Epidermal melanocyte (primary cell): ENCODE results near the gene PRR30.

ENCODE experiments used
- DNase-seq: peaks from one replicate; pipeline ENCODE4 v3.0.0; 2011; ENCODE audit warnings: low spot score; ENCODE audit not compliant: insufficient read length

Gene PRR30

DNA sequence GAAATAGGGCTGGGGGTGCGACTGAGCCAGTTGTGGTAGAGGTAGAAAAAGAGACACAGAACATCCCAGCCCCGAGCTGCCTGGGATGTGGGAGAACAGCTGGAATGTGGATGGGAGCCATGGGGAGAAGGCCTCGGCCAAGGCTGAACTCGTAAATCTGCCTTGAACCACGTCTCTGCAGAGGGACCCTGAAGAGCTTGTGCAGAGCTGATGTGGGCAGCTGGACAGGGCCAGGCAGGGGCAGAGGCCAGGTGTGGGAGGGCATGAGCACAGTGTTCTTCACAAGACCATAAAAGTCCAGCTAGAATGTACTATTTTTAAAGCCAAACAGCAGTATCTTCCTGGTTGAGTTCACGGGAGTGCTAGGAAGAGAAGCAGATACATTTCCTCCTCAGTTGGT, 15.3 kb upstream of the PRR30 start:
- DNase-seq = no peak

DNA sequence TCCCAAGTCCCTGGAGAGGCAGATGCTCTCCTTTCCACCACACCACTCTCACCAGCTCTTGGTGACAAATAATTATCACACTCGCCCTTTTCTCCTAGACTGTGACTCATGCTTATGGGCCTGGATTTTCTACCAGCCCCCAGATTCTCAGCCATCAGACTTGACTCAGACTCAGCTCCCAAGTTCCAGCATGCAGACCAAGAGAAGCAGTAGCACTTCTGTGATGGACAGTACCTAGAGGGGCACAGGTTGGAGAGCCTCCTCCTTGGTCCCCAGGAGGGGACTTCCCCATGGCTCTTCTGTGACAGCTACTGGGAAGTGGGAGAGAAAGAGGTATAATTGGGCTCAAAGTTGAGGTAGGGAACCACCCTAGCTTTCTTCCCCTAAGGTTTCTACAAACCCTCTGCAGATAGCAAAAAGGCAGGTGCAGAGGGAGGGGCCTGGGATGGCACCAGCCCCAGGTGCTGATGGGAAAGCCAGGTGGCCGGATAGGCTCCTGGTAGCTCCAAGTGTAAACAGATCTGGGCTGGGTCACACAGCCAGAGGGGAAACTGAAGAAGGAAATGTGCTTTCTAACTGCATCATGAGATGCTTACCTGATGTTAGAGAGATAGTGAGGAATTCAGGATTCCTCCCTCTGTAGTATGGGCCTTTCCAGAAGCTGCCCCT, 13.7 kb upstream of the PRR30 start:
- DNase-seq = no peak

DNA sequence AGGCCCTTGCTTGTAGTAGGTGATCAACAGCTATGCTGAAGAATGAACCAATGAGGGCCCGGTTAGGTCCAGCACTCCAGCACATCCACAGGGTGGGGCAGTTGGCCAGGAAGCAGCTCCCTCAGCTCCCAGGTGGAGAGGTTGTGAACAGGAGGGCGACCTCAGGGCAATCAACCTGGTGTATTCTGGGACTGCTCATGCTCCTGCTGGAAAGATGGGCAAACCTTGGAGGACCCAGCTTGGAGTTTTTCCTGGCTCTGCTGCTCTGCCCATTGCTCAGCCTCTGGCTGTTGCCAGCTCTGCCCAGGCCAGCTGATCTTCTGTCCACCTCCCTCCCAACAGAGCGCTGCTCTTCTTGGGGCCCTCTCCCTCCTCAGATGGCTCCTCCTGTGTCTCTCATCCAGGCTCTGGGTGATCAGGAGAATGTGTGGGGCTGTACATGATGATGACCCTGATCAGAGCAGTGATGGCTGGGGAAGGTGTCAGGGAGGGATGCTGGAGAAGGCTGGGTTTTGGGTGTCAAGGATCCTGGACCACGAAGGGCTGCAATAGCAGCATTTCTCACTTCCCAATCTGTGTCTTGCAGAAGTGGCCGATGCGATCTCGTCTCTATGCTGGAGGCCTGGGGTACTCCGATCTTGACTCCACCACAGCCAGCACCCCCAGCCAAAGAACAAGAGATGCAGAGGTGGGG, 13.0 kb upstream of the PRR30 start:
- DNase-seq = no peak

DNA sequence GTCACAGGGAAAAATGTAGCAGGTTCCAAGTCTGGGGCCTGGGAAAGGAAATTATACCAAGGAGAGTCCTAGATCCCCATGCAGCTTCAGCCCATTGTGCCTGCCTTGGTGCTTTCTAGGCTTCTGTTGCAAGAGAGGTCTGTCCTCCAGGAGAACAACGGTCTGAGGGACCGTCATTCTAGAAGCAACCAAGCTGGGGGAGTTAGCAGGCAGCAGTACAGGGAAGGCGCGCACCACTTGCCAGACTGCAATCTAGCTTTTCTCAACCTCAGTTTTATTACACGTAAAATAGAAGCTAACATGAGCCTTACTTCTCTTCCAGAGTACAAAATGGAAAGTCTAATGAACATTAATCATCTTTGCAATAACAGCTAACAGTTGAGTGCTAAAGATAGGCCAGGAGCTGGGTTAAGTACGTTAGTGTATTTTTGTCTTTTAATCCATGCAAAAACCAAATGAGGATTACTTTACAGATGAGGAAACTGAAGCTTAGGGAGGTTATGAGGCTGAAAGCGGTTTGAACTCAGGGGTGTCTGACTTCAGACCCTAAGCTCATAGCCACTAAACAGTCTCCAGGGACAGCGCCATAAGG, 11.5 kb upstream of the PRR30 start:
- DNase-seq = no peak

DNA sequence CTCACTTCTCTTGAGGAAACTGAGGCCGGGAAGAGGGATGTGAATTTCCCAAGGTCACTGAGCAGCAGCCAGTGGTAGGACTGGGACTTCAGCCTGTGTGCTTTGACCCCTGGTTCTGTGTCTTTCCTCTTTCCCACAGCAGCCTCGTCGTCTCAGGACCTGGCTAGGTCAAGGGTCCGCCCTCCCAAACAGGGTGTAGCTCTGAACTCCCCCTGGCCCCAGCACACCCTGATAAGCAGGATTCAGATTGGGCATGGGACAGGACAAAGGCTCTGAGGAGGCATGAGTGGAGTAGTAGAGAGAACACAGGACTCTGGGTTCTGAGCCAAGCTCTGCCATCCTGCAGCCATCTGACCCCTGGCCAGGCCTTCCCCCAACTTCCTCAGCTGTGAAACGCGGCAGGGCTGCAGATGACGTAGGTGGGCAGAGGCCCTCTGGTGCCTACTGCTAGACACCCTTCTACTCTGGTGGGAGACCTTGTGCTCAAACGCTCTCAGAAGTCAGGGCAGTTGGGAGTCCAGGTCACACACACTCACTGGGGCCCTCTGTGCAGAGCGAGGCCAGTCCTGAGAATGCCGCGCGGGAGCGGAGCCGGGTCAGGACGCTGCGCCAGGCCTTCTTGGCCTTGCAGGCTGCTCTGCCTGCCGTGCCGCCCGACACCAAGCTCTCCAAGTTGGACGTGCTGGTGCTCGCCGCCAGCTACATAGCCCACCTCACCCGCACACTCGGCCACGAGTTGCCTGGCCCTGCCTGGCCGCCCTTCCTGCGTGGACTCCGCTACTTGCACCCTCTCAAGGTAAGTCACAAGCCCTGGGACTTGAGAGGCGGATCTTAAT, 10.6 kb upstream of the PRR30 start:
- DNase-seq = no peak

DNA sequence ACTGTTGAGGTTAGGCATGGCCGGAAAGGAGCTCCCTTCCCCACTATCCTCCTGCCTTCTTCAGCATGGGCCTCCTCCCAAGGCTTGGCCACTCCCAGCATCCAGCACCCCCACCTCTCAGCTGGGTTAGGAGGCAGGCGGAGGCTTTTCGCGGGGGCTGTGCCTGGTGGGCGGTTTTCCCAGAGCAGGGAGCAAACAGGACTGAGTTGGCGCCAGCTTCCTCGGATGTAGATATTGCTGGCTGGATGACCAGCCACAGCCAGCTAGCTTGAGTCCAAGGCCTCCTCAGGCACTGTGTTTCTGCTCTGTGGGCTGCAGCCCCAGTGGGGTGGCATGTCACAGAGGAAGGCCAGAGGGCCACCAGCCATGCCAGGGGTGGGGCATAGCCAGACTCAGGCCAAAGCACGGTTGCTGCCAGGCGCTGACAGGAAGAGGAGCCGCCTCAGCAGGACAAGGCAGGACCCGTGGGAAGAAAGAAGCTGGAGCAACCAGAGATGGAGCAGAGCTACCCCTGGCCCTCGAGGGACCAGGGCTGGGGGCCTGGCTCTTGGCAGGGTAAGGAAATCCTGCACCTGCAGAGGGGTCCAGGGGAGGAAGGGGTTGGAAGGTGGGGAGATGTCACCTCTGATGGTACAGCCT, 9.7 kb upstream of the PRR30 start, which contains the start of gene TCF23:
TSS of gene TCF23 (plus strand) at position 204 of the 639 bp plus-strand sequence. CDS start at position 334, 130 bp downstream.
- no peak for DNase-seq

DNA sequence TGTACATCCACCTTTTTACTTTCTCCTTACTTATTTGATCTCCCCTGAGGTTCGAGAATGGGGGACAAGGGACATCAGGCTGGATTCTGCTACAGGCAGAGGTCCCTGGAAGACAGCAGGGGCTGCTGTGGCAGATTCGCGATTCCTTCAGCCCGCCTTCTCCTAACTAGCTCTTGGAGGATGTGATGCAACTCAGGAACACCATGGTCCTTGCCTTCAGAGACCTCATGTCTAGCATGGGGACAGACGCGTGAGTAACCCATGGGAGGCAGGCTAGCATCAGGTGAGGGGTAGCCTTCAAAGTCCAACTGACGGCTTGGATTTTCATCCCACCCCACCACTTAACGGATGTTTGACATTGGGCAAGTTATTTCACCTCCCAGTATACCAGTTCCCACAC, 8.7 kb upstream of the PRR30 start:
- DNase-seq = no peak

DNA sequence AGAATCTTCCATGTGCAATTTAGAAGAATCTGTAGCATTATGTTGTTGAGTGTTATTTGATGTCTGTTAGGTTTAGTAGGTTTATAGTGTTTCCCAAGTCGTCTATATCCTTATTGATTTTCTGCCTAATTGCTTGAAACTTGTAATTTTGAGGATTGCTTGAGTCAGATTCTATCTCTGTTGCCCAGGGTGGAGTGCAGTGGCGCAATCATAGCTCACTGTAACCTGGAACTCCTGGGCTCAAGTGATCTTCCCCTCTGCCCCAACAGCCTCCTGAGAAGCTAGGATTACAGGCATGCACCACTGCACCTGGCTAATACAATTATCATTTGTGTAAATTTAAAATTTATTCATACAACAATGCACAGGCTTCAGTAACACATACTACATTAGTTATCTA, 6.5 kb upstream of the PRR30 start:
- no peak for DNase-seq

DNA sequence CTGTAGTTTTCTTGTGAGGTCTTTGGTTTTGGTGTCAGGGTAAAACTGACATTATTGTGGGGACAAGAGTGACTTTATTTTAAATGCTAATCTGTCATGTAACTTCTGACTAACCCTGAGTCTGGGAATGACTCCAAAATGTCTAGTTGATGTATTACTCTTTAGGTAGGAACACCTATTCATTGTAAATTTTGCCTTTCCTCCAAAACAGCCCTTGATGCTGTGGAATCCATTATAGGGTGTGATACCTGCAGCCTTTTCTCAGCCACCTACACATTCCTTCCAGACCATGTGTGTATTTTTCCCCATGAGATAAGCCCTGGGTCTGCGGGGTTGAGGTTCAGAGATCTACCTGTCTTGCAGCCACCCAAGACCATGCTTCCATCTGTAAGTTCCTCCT, 4.1 kb upstream of the PRR30 start:
- DNase-seq = no peak

DNA sequence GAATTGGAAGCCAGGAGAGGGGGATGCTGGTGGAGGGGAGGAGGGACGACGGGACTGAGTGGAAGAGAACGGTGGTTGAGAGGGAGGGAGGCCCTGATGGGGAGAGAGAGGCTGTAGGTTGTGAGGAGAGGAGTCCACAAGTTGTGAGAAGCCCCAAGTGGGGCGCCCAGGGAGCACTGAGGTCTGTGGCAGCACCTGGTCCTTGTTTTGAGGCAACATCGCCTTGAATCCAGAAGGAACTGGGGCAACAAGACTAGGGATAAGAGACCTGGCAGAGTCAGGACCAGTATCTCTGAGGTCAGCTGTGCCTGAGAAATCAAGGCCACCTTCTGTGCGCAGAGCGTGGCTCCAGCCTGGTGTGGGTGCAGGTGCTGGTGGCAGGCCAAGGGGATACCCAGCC, 1.1 kb downstream of the PRR30 start:
- no peak for DNase-seq

DNA sequence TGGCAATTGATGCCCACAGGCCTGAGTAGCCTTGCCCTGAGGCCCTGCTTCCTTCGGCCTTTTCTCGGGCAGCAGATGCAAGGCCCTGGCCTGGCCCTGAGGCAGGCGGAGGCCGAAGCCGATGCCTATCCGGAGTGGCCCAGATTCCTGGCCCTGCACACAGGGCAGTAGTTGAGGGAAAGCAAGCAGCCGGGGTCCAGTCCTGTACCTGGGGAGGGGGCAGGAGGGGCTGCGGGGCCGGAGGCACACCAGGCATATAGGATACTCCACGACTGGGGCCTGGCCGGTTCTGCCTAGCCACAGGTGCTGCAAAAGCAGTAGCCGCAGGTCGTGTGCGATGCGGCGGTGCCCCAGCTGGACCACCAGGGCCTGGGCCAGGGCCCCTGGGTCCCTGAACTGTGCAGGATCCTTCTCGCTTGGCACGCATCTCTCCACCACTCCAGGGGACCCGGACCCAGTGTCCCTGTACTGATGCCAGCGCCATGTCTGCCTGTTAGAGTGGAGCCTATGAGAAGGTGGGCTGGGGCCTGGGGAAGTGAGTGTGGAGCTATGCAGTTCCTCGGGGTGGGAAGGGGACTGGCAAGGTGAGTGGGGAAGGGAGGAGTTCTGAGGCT, 1.8 kb downstream of the PRR30 start:
- DNase-seq = no peak

DNA sequence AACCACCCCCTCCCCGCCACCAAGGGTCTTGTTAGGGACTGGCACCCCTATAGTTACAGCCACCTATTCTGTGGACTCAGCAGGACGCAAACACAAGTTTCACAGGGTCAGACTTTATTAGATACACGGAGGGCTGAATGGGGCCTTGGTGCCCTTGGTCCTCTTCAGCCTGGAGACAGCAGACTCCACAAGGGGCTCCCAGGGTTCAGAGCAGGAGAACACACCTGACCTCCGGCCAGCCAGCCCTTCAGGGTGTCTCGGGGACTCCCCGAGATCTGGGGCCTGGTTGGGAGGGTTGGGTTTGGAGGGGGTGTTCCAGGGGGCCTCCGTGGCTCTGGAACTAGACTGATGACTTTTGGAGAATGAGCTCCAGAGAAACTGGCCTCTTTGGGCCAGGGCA, 2.5 kb downstream of the PRR30 start:
- no peak for DNase-seq

DNA sequence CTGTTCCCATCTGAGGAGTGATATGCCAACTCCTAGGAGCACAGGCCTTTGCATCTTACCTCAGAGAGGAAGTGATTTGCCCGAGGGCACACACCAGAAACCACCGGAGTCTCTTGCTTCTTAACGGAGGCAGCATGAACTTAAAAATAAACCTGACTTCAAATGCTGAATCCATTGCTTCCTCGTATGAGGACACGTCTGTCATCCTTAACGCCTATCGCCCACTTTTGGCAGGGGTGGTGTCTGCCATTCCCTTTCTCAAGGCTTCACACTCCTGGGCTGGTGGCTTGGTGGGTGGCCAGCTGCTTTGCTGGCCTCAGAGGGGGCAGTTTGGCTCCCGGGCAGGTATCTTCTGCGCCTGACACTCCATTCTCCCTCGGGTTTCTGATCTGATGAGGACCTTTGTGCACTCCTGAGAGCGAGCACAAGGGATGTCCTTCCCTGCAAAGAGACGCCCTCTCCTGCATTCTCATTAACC, 3.7 kb downstream of the PRR30 start:
- no peak for DNase-seq

DNA sequence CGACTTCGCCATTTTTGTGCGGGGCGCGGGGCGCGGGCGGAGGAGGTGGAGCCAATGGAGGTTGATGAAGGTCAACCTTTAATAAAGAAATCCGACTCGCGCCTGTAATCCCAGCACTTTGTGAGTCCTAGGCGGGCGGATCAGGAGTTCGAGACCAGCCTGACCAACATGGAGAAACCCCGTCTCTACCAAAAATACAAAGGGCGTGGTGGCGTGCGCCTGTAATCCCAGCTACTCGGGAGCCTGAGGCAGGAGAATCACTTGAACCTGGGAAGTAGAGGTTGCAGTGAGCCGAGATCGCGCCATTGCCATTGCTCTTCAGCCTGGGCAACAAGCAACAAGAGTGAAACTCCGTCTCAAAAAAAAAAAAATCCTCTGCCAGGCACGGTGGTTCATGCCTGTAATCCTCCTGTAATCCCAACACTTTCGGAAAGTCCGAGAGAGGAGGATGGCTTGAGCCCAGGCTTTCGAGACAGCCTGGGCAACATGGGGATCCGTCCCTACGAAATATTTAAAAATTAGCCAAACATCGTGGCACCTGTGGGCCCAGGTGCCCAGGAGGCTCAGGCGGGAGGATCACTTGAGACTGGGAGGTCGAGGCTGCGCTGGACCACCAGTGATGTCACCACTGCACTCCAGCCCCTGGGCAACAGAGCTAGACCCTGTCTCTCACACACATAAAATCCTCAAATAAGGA, 4.3 kb downstream of the PRR30 start:
- DNase-seq = no peak

DNA sequence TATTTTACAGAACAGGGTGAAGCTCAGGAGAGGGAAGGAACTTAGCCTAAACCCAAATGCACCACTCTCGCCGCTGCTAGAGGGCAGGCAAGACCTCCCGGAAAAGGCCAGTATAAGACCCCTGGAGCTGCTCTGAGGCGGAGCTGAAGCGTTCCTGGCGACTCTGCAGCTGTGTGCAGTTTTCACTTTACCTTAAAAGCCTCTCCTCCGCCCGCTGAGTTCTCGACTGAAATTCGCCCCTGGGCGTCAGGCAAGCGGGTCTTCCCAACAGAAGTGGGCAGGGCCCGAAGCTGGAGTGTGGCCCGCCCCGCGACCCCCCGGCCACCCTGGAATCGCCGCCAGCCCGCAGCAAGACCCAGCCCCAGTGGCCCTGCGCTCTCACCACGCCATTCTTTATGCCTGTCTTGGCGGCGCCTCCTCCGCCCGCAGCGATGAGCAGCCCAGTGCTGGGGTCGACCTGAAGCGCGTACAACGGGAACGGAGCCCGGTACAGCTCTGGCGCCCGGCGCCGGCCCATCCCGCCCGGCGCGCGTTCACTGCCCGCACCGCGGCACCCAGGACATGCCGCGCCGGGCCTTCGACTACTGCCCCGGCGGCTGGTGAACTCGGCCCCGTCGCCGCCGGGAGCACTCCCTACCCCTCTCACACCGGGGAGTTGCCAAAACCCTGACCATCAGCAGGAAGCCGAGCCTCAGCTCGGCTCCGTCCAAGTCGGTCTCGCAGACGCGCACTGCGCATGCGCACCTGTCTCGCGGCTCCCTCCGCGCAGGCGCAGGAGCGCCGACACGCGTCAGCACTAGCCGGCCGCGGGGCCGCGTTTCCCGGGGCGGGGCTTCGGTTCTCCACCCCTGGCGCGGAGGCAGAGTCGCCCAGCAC, 5.1 kb downstream of the PRR30 start, which contains the start of gene PREB:
TSS of gene PREB (minus strand) at position 732 of the 876 bp plus-strand sequence. CDS start at position 517, 215 bp downstream.
- peak; percentile 88 for DNase-seq

DNA sequence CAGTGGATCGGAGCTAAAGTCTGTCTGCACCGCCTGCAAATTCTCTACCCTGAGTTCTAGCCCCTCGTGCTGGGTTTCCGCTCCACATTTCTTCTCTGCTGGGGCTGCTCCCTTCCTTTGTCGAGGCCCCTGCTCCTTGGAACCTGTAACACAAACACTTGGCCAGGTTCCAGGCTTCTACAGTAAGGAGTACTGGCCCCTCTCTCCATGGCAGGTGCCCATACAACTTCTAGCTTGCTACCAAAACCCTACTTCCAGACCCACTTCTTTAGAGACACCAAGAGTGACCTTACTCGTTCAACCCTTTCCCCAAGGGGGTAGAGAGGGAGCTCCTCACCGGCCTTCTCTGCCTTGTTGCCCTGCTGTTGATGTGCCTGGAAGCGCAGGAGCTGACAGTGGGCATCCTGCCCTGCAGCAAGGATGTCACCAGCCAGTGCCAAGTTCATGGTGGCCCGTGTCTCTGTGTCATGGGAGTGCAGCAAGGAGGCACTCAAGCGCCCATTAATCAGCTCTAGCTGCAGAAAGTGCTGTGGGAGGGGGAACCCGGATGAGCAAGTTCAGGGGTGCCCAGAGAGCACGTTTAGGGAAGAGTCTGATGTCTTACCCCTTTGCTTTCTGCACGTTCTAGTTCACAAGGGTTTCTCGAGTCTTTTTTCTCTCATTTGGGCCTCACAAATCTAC, 5.9 kb downstream of the PRR30 start:
- DNase-seq = no peak

DNA sequence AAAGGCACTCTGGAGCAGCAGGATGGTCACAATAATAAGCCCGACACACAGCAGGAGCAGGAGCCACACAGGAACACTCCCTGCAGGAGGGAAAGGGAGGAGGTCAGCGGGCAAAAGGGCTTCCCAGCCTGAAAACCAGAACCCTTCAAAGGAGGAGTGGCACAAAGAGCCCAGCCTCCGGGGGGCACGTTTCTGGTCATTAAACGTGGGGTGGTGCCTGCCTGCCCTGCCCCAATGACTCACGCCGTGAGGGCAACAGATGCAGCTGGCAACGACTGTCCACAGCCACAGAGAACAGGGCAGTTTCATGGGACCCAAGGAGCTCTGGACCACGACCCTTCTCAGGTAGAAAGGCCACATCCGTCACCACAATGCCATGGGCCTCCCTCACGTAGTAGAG, 7.8 kb downstream of the PRR30 start:
- no peak for DNase-seq

DNA sequence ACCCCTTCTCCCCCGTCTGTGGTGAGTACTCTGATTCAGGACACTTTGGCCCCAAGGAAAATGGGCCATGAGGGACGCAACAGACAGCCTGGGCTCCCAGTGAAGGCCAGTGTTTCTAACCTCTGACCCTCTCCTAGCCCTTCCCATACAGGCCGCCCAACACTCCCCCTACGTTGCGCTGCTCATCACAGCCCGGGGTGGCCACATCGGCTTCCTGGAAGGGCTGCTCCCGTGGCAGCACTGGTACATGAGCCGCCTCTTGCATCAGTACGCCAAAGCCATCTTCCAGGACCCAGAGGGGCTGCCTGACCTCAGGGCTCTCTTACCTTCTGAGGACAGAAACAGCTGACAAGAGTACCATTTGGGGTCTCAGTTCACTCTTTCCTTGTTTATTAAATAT, 8.8 kb downstream of the PRR30 start:
- DNase-seq = no peak
